HG03378 (cell line): ENCODE results near the gene ASCL2.
"Not testable (repeated sequence)": the region's sequence is repeated elsewhere in the genome, so short reads cannot be mapped to it uniquely, and the experiment has no call there.

Experiments used
- ATAC-seq: cut with Tn5 transposase; IDR thresholded peaks from one replicate; pipeline ENCODE4 v1.9.1; 2021; ENCODE audit warnings: mild to moderate bottlenecking, moderate library complexity; ENCODE audit not compliant: unreplicated experiment

Gene ASCL2

DNA sequence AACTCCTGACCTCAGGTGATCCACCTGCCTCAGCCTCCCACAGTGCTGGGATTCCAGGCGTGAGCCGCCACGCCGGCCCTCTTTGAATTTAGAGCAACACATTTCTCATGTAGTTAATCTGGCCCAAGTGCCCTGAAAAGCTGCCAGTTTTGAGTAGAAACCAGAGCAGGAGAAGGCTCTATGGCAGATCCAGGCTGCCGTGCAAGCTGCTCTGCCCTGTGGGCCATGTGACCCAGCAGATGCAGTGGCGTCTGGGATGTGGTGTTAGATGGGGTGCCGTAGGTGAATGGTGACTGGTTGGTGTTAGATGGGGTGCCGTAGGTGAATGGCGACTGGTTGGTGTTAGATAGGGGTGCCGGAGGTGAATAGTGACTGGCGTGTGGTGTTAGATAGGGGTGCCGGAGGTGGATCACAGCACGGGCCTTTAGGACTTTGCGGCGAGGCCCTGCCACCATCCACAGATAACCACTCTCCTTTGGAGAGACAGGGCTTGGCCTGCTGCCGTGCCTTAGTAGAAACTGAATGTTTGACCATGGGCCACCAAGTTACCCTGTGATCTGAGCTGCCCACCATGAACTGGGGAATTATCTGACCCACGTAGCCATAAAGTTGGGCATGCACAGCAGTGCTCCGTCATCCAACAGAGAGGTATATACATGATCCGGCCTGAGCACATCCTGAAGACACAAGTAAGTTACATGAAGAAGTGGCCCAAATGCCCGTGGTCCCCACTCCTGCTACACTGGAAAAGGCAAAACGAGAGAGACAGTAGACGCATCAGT is 32.7 kb downstream of the ASCL2 start:
- ATAC-seq, result no peak

DNA sequence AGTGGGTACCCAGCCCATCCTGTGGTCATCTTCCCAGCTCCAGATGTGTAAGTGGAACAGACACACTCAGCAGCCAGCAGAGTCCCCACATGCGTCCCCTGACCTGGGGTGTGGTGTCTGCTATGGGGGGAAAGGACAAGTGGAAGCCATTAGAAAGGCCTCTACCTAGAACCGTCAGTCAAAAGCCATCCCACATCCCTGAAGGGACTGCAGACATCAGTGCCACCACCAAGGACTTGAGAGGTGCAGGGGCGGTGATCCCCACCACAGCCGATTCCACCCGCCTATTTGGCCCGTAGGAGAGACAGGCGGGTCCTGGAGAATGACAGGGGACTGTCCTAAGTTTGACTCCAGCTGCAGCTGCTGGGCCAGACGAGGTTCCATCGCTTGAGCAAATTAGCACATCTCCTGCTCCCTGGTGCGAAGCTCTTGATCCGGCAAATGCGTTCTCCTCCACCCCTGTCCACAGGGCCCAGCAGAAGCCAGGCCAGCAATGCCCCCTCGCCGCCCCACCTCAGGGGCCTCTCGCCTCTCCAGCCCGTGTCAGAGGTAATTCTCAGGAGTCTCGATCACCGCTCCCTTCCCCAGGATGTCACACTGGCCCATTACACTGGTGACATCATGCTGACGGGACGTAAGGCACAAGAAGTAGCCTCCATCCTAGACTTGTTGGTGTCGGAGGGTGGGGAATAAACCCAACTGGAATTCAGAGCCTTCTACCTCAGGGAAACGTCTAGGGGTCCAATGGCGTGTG is 33.8 kb downstream of the ASCL2 start:
- ATAC-seq, result not testable (repeated sequence)

DNA sequence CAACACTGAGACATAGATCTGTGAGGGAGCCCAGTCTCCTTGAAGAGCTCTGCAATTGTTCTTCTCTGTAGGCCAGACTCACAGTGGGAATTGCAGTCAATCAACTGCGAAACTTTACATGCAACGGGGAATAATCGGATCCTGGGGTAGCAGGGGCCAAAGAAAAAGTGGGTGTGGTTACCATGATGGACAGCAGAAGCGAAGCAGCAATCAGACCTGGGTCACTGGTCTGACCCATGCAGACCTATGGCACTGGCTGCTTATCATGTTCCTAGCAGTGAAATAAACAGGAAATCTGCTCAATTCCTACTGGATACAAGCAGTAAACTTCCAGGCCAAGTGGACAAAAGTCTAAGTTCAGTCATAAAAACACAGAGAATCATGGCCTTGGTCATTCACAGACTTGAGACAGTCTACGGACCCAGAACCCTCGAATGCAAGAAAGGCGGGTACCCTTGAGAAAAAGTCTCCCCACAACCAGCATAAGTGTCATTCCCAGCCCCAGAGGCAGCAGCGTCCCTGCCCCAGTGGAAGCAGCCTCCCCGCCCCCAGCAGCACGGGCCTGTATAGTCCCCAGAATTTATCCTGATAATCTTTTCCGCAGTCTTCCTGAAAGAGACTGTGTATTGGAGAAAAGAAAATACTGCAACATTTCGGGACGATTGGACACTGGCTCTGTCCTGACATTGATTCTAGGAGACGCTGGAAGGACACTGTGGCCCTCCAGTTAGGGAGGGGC is 34.6 kb downstream of the ASCL2 start:
- no peak for ATAC-seq

- no peak for ATAC-seq
Observed at GRCh38 chr11:2234963-2235362, 35.4 kb downstream of the ASCL2 start.

GRCh38 chr11:2233693-2234455 is 36.5 kb downstream of the ASCL2 start:
- ATAC-seq, result no peak

- no peak for ATAC-seq
Observed at GRCh38 chr11:2229713-2230297, 40.6 kb downstream of the ASCL2 start.

- ATAC-seq, result no peak
Observed at GRCh38 chr11:2224254-2224653, 46.1 kb downstream of the ASCL2 start.

GRCh38 chr11:2223153-2223794 is 47.1 kb downstream of the ASCL2 start:
- ATAC-seq, result no peak

GRCh38 chr11:2222451-2222850 is 47.9 kb downstream of the ASCL2 start:
- ATAC-seq, result no peak

DNA sequence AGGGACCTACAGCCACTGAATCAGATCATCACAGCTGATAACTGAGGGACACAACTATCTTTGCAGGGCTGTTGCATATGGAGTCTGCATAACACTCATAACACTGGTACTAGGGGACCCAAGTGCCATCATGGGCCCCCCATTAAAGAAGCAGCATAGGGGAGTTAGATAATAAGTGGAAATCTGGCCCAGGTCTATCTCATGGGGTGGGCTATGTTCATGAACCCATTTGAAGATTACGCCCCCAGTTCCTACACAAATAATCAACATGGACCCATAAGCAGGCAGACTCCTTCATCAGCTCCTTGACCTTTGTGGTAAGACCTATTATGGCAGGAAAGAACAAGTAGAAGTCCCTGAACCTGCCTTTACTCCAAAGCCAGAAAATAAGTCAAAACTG is 48.8 kb downstream of the ASCL2 start:
- no peak for ATAC-seq

- ATAC-seq, result no peak
Observed at GRCh38 chr11:2221024-2221423, 49.4 kb downstream of the ASCL2 start.

DNA sequence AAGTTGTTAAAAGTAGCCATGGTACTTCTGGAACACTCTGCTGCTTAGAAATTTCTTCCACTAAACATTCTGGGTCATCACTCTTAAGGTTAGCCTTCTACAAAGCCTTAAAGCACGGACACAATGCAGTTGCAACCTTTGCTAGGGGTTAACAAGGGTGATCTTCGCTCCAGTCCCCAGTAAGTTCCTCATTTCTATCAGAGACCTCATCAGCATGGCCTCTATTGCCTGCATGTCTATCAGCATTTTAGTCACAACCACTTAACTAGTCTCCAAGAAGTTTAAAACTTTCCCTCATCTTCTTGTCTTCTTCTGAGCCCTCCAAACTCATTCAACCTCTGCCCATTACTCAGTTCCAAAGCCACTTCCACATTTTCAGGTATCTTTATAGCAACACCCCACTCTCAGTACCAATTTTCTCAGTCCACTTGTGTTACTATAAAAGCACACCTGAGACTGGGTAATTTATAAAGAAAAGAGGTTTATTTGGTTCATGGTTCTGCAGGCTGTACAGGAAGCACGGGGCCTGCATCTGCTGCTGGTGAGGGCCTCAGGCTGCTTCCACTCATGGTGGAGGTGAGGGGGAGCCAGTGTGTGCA is 50.1 kb downstream of the ASCL2 start:
- ATAC-seq, result no peak

- no peak for ATAC-seq
Observed at GRCh38 chr11:2219318-2220017, 50.9 kb downstream of the ASCL2 start.
